ENCODE measurements around the gene C10orf143.

Gene C10orf143

GRCh38 chr10:130078120-130078519 is 32.5 kb downstream of the C10orf143 start:
- DNase-seq (ENCODE audit: insufficient read length, low spot score) (no peak), FAIRE-seq (no peak)
- no peak for TF ChIP-seq CTCF (IDR thresholded peaks at IDR 0.05; ENCODE audit: insufficient read depth, missing control alignments)

- FAIRE-seq, result no peak
These were observed 33.9 kb downstream of the C10orf143 start for GRCh38 chr10:130076681-130077080.

GRCh38 chr10:130074639-130075038 is 36.0 kb downstream of the C10orf143 start:
- DNase-seq (ENCODE audit: insufficient read length, low spot score) (no peak), FAIRE-seq (no peak)

More at GRCh38 chr10:130076681-130077080, 33.9 kb downstream of the C10orf143 start:
- no peak for DNase-seq (ENCODE audit: insufficient read length, low spot score)
- no peak for TF ChIP-seq CTCF (IDR thresholded peaks at IDR 0.05; ENCODE audit: insufficient read depth, missing control alignments)

GRCh38 chr10:130073912-130074311 is 36.7 kb downstream of the C10orf143 start:
- TF ChIP-seq CTCF (IDR thresholded peaks at IDR 0.05; ENCODE audit: insufficient read depth, missing control alignments), result no peak
- FAIRE-seq (no peak), DNase-seq (ENCODE audit: insufficient read length, low spot score) (no peak)

More at GRCh38 chr10:130074639-130075038, 36.0 kb downstream of the C10orf143 start:
- TF ChIP-seq CTCF (IDR thresholded peaks at IDR 0.05; ENCODE audit: insufficient read depth, missing control alignments), result no peak

- FAIRE-seq, result no peak
- TF ChIP-seq CTCF (IDR thresholded peaks at IDR 0.05; ENCODE audit: insufficient read depth, missing control alignments), result no peak
These were observed 38.4 kb downstream of the C10orf143 start for GRCh38 chr10:130072247-130072646.

GRCh38 chr10:130067893-130068292 is 42.7 kb downstream of the C10orf143 start:
- FAIRE-seq, result no peak
- no peak for TF ChIP-seq CTCF (IDR thresholded peaks at IDR 0.05; ENCODE audit: insufficient read depth, missing control alignments)
- no peak for DNase-seq (ENCODE audit: insufficient read length, low spot score)

More at GRCh38 chr10:130072247-130072646, 38.4 kb downstream of the C10orf143 start:
- no peak for DNase-seq (ENCODE audit: insufficient read length, low spot score)

- no peak for TF ChIP-seq CTCF (IDR thresholded peaks at IDR 0.05; ENCODE audit: insufficient read depth, missing control alignments)
- FAIRE-seq (no peak), DNase-seq (ENCODE audit: insufficient read length, low spot score) (no peak)
These were observed 43.9 kb downstream of the C10orf143 start for GRCh38 chr10:130066743-130067142.

Measured in D721Med (cell line).